Chondrocyte (in vitro differentiated cells): ENCODE data around the gene PYGL. TPM values are rescaled to one million over a fixed set of nuclear protein-coding genes. Genes with fewer than 3 reads are reported as not detected.

Experiments
- DNase-seq: peaks from one replicate; pipeline ENCODE4 v3.0.0; 2021; ENCODE audit warnings: mixed read lengths, low spot score
- H3K27ac Mint-ChIP-seq: one replicate; pipeline ENCODE4 v1.8.0; 2021; ENCODE audit warnings: mild to moderate bottlenecking, moderate library complexity, mixed read lengths; ENCODE audit not compliant: unreplicated experiment
- H3K27me3 Mint-ChIP-seq: 2 replicates; pipeline ENCODE4 v1.8.0; 2021; ENCODE audit warnings: low read depth, mixed read lengths
- H3K36me3 Mint-ChIP-seq: 2 replicates; pipeline ENCODE4 v1.8.0; 2021; ENCODE audit warnings: low read depth, mixed read lengths
- H3K4me1 Mint-ChIP-seq: 2 replicates; pipeline ENCODE4 v1.8.0; 2021; ENCODE audit warnings: low read depth, mild to moderate bottlenecking, mixed read lengths
- H3K4me3 Mint-ChIP-seq: one replicate; pipeline ENCODE4 v1.8.0; 2021; ENCODE audit warnings: mild to moderate bottlenecking, moderate library complexity, mixed read lengths; ENCODE audit not compliant: unreplicated experiment
- H3K9me3 Mint-ChIP-seq: 2 replicates; pipeline ENCODE4 v1.8.0; 2021; ENCODE audit warnings: low read depth, mixed read lengths
- total RNA-seq: library from RNA; stranded (reverse); gene quantifications from 3 replicates; pipeline ENCODE4 v1.2.1, GENCODE V29; 2021
- TF ChIP-seq, protein P1 (sequence below): fragments of 200-600 bp; sonication (generic); IDR thresholded peaks from 2 replicates; pipeline ENCODE4 v1.5.0; 2021; ENCODE audit warnings: antibody characterized with exemption, mild to moderate bottlenecking, moderate library complexity

PYGL gene
- total RNA-seq, 1 donor from 2014 or later = 120 TPM

GRCh38 chr14:50932592-50933495, 11.4 kb downstream of the PYGL start:
- TF ChIP-seq, protein P1, sequence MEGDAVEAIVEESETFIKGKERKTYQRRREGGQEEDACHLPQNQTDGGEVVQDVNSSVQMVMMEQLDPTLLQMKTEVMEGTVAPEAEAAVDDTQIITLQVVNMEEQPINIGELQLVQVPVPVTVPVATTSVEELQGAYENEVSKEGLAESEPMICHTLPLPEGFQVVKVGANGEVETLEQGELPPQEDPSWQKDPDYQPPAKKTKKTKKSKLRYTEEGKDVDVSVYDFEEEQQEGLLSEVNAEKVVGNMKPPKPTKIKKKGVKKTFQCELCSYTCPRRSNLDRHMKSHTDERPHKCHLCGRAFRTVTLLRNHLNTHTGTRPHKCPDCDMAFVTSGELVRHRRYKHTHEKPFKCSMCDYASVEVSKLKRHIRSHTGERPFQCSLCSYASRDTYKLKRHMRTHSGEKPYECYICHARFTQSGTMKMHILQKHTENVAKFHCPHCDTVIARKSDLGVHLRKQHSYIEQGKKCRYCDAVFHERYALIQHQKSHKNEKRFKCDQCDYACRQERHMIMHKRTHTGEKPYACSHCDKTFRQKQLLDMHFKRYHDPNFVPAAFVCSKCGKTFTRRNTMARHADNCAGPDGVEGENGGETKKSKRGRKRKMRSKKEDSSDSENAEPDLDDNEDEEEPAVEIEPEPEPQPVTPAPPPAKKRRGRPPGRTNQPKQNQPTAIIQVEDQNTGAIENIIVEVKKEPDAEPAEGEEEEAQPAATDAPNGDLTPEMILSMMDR = no peak
- no peak overlapping the region for H3K4me3 Mint-ChIP-seq
- H3K36me3 Mint-ChIP-seq = peaks cover 61% of the 10 kb centered on the region
- H3K27ac Mint-ChIP-seq = no peak overlapping the region
- no peaks in the 10 kb centered on the region for H3K27me3 Mint-ChIP-seq
- no peaks in the 10 kb centered on the region for H3K9me3 Mint-ChIP-seq
- H3K4me1 Mint-ChIP-seq = peaks cover 4% of the 10 kb centered on the region
- no peak for DNase-seq

DNA sequence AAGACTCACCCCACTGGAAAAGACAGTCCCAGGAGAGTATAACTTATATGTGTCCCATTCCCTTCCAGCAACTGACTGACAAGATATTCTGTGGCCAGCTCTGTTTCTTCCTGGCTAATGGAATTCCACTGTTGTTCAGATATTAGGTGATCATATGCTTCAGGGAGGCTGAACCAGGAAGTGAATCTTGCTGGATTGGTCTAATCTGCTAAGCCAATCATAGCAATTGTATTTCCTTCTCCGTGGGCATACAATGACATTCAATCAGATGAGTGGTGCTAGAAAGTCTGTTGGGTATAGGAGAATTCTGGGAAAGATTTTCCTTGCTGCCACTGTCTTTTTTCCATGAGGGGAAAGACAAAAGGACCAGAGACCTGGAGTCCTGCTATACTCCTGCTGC, 12.1 kb downstream of the PYGL start:
- Mint-ChIP-seq H3K9me3 (no peaks in the 10 kb centered on the region), H3K27ac (no peak overlapping the region), H3K27me3 (no peaks in the 10 kb centered on the region), H3K4me1 (no peaks in the 10 kb centered on the region), H3K4me3 (no peak overlapping the region), H3K36me3 (peaks cover 61% of the 10 kb centered on the region)
- DNase-seq = no peak
- TF ChIP-seq, protein P1 = no peak

DNA sequence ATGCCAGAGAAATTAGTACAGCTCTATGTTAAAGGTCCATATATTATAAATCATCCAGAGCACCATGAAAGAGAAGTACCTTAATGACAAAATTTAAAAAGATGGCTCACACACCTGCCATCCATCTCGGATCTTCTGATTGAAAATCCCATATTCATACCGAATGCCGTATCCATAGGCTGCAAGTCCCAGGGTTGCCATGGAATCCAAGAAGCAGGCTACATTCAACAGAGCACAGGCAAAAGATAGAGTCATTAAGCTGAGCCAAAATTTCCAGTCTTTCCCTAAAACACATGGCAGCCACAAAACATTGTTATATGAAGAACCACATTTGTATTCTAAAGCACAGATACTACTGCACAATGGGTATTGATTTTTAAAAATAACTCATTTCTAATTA, 12.7 kb downstream of the PYGL start:
- Mint-ChIP-seq H3K9me3 (no peaks in the 10 kb centered on the region), H3K36me3 (peaks cover 58% of the 10 kb centered on the region), H3K4me1 (no peaks in the 10 kb centered on the region), H3K4me3 (no peak overlapping the region), H3K27ac (no peak overlapping the region), H3K27me3 (no peaks in the 10 kb centered on the region)
- DNase-seq = no peak
- TF ChIP-seq, protein P1 = no peak

- Mint-ChIP-seq H3K4me1 (no peaks in the 10 kb centered on the region), H3K4me3 (no peak overlapping the region), H3K9me3 (no peaks in the 10 kb centered on the region), H3K27me3 (no peaks in the 10 kb centered on the region), H3K27ac (no peak overlapping the region), H3K36me3 (peaks cover 55% of the 10 kb centered on the region)
- TF ChIP-seq, protein P1 = no peak
- no peak for DNase-seq
Observed at GRCh38 chr14:50929506-50929905, 14.8 kb downstream of the PYGL start.

DNA sequence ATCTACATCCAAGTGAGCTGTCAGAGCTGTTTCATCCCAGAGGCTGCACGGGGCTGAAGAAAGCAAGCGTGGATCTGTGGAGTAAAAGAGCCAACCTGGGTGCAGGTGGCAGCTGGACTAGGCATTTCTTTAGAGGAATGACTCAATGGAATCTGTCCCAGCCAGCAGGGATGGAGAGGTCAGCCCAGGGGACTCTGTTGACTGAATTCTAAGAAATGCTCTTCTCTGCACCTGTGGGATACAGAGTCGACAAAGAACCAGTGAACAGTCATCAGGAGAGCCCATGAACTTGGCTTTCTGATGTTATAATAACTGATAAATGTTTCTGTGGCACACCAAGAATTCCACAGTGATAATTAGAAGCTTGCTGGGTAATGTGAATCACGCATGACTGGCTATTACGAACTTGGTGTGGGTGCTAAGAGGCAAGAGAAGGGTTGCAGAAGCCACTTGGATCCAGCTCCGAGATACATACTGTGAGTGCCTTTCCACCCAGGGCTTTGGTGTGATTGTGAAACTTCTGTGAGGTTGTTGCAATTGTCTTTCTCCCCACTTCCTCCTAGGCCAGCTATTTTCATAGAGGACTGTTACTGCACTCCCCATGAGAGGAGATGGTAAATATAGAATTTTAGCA, 16.2 kb downstream of the PYGL start:
- Mint-ChIP-seq H3K27me3 (no peaks in the 10 kb centered on the region), H3K4me3 (no peak overlapping the region), H3K27ac (no peak overlapping the region), H3K9me3 (no peaks in the 10 kb centered on the region), H3K4me1 (no peaks in the 10 kb centered on the region), H3K36me3 (peaks cover 50% of the 10 kb centered on the region)
- DNase-seq = no peak
- TF ChIP-seq, protein P1 = no peak
